HG02943 (cell line): Measurements from ENCODE around the gene LMO1.

Experiments
- ATAC-seq: cut with Tn5 transposase; IDR thresholded peaks from one replicate; pipeline ENCODE4 v1.9.1; 2021; ENCODE audit warnings: mild to moderate bottlenecking, low read depth, moderate library complexity; ENCODE audit not compliant: unreplicated experiment

The LMO1 gene

DNA sequence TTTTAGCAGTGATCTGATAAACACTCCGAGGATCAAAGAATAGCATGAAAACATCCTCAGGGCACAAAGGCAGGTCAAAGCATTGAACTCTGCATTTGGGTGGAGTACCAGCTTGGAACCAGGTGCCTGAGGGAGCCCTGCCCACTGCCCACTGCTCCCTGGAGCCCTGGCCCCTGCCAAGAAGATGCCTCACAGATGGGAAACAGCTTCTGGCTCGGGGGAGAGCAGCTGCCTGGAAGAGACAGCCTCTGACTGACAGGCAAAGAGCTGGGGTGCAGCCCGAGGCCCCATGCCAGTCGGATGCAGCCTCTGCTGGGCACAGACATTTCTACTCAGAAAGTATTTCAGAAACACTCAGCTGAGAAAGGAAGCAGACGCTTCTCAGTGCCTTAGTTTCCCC is 13.2 kb downstream of the LMO1 start:
- no peak for ATAC-seq

DNA sequence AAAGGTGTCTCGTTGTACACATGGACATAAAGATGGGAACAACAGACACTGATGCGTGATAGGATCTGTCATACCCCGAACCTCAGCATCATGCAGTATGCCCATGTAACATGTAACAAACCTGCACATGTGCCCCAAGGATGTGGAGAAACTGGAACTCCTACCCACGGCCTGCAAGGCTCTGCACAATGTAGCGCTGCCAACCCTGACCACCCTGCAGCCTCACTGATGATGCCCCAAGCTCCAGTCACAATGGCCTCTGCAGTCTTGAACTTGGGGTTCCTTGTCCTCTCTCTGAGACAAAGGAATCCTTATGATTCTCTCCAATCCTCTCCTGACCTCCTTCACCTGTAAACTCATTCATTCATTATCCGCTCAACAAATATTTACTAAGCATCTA is 14.2 kb downstream of the LMO1 start:
- no peak for ATAC-seq

DNA sequence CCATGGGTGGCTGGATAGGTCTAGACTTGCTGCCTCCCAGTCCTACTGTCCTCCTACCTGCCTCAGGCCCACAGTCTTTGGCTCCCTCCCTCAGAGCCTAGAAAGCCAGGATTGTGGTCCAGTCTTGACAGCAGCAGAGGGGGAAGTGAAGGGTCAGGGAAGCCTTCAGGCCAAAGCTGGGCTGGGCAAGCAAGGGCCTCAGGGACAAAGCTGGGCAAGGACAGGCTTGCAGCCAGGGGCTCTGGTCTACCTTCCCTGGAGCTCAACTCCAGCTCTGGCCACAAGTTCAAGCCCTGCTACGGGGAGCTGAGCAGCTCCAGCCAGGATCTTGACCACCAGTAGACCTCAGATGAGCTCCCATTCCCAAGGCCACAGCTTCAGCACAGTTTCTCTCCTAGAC is 14.9 kb downstream of the LMO1 start:
- ATAC-seq: no peak

DNA sequence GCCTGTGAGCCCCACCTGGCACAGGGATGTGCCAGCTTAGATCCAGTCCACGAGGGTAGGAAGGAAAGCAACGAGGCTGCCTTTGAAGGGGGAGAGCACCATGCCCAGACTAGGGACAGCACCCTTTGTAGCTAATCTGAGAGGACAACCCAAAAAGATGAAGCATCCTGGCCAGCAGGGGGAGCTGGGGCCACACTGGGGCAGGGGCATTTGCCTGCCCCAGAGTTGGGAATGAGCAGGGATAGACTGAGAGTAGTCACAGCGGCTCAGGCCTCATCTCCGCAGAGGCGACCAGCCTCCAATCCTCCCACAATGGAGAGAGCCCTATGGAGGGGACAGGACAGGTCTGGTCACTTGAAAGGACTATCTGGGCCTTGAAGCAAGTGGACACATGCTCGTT is 16.4 kb downstream of the LMO1 start:
- ATAC-seq: no peak

DNA sequence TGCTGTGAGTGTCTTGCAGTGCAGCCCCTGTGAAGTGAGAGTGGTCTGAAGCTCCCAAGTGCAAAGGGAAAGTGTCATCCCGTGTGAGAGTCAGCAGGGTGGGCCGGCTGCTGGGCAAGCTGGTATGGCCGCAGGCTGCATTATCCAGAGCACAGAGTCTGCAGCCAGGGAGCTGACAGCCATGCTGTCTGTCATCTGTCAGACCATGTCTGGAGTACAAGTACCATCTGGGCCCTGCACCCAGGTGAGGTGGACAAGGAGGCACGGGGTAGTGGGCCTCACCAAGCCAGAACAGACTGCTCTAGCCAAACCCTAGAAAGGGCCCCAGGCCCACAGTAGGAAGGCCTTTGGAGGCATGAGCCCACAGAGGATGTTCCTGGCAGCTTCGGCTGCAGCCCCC is 20.2 kb downstream of the LMO1 start:
- ATAC-seq: no peak

DNA sequence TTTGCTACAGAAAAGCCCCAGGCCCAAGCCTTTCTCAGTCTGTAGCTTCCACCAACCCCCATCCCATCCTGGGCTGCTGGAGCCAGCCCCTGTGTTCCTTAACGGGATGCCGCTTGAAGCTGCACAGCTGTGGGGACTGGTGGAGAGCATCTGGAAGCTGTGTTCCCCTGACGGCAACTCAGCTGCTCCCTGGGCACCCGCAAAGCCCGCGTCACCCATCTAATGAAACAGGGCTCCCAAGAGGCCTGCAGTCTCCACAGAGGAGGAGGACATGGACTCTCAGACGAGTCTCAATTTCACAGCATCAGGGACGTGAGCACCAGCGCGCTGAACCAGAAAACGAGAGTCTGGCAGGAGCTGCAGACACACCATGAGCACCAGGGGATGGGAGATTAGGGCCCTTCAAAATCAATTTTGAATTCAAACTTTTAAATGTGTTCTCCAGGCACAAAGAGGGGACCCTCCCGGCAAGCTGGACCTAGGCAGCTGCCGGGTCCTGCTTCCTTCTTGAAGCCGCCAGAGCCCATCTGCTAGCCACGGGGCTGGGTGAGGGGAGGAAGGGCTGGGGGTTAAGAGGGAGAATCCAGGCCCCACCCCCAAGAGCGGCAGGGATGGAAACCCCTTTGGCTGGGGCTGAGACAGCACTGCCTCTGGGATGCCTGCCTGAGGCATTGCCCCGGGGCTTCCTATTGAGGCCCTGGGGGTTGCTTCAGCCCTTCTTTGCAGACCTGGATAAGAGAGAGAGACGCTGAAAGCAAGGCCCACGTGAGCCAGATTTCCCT is 21.0 kb downstream of the LMO1 start:
- ATAC-seq: no peak

DNA sequence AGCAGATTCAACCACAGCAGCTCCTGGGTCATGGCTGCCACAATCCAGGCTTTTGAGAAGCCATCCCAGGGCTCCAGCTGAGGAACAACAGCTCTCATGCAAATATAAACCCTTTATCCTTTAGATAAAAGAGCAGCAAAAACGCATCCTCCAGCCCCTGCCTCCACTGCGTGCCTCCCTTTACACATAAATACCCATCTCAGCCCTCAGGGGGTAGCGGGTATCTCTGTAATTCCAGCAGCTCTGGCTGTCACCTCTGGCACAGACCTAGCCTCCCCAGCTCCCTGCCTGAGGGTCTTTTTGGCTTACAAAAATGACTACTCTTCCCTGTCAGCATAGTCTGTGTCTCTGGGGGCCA is 21.6 kb downstream of the LMO1 start:
- ATAC-seq: no peak

DNA sequence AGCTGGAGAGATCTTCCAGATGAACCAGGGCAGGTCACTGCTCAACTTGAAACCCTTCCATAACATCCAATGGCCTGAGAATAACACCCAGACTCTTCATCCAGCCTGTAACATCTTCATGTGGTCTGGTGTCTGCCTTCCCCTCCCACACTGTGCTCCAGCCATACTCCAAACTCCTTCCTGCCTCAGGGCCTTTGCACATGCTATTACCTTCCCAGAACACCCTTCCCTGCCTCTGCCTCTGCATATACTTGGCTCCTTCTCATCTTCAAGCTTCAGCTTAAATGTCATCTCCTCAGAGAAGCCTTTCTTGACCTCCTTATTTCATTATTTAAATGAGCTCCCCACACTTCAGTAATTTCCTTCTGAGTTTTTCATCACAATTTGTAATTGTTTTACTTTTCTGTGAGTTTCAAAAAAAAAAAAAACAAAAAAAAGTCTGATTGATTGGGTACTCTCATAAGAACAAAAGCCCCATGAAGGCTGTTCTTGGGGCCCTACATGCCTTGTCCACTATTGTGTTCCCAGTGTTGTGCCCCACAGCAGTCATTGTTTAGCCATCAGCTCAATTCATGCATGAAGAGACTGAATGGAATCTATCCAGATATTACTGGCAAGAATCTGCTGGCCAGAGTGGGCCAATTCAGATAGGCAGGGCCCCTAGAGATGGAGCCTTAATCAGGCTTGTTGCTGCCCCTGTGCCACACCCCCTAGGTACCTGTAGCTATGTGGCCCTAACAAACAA is 22.1 kb downstream of the LMO1 start:
- ATAC-seq: no peak

DNA sequence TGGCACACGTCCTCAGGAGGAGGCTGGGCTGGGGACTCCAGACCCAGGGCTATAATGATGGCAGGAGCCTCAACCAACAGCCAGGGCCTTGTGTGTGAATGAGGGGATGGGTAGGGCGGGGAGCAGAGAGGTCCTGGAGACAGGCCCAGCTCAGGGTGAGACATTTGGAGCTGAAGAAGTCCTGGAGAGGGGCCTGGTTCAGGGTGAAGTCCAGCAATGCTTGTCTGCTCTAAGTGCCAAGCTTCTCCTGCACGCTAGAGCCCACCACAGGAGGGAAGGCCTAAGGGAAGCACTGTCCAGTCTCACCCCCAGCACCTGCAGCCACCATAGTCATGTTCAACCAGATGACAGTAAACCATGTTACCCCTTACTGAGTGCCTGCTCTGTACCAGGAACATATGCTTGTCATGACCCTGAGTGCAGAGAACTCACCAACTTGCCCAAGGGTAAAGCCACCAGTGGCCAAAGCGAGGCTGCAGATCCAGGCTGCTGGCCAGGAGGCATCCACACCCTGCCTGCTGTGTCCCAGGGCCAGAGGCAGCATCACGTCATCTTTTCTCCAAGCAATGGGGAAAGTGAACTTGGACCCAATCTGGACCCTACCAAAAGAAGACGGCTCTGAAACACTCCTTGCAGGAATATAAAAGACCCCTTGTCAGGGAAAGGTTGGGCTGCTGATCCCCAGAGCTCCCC is 24.0 kb downstream of the LMO1 start:
- ATAC-seq: no peak

DNA sequence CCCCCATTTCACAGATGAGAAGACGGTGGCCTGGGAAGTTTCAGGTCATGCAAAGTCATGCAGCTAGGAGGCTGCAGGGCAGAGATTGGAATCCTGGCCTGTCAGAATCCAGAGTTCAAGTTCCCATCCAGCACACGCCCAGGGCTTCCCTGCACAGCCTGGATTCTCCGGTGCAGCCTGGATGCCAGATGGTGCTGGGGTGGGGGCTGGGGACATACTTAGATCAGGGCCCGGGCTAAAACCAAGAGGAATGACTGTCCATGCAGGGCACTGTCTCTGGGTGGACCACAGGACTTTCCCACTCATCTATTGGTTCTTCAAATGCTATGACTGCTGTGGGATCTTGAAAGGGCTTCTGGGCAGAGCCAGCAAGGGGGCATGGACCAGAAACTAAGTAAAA is 24.6 kb downstream of the LMO1 start:
- no peak for ATAC-seq

DNA sequence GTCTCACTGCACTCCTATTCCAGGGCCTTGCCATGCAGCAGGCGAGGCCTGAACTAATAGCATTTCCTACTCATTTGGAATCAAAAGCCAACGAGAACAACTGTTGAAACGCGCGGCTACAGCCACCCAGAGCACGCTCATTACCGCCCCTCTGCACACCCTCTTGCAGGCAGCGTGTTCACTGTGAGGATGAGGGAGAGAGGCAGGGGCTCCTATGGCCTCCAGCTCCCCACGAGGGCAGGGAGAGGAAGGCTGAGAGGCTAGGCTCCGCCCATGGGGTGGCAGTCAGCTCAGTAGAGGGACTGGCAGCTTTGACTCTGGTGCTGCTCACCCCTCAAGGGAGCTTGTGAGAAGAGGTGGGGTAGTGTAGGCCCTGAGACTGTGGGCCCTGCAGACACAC is 26.2 kb downstream of the LMO1 start:
- ATAC-seq: no peak

DNA sequence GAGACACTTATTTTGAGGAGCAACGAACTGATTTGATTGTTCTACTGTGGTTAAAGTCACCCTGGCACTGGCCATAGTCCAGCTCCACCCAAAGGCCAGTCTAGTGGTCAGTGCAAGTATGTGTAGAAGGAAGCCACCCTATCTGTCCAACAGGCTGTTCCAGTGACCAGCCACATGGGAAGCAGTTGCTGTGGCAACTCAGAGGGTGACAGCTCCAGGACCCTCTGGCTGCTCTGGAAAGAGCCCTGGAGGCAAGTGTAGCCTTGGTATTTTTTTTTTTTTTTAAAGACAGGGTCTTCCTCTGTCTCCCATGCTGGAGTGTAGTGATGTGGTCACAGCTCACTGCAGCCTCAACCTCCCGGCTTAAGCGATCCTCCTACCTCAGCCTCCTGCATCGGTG is 27.8 kb downstream of the LMO1 start:
- ATAC-seq: no peak

DNA sequence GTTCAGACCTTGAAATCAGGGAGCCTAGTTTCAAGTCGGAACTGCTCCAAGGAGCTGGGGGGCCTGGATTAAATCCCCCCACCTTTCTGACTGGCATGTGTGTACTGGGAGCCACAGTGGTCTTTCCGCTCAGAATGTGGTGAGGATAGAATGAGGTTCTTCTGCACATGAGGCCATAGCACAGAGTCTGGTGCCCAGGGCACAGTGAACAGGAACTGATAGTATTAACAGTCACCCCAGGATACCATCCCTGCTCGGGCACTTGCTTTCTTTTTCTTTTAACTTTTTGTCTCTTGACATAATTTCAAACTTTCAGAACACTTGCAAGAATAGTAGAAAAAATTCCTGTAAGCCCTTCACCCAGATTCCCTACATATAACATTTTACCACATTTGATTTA is 28.8 kb downstream of the LMO1 start:
- no peak for ATAC-seq

DNA sequence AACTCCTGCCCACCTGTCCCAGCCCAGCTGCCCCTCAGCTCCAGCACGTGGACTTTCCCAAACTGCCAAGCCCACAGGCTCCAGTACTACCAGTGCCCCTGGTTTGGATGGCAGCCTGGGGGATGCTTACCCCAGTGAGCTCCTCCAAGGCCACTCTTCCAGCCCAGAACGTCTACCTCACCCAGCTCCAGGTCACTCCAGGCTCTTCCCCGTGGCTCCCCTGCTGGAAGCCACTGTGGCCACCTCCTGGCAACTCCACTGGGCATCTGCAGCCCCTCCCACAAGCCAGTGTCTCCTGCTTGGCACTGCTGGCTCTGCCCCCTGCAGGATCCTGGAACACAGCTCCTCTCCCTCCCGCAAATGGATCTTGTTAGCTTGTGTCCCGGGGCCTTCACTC is 29.3 kb downstream of the LMO1 start:
- no peak for ATAC-seq

DNA sequence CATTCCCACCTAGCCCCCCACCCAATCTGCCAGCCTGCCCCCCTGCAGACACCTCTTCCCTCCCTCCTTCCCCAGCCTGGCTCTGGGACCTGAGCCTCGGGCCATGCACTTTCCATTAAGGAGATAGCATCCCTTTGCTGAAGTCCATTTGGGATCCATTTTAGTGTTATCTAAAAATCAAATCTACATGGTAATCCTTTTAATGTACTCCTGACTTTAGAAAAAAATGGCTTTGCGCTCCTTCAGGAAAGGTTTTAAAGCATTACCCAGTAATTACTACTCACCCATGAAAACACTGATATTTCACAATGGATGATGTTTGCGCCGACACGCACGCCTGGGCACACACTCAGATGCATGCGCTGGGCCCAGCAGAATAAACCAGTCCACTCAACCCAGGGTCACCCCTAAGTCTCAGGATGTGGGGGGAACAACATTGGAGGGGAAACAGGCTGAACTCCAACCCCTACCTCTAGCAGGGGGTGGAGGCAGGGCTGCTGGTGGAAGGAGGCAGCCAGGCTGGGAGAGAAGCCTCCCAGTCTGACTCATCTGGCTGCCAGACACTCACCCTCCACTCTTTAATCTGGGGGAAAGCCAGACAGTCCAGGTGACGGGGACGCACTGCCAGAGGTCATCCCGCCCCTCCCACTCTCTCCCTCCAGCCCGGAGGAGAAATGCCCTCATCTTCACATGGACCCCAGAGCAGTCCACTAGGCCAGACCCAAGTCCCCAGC is 29.8 kb downstream of the LMO1 start:
- ATAC-seq: no peak

DNA sequence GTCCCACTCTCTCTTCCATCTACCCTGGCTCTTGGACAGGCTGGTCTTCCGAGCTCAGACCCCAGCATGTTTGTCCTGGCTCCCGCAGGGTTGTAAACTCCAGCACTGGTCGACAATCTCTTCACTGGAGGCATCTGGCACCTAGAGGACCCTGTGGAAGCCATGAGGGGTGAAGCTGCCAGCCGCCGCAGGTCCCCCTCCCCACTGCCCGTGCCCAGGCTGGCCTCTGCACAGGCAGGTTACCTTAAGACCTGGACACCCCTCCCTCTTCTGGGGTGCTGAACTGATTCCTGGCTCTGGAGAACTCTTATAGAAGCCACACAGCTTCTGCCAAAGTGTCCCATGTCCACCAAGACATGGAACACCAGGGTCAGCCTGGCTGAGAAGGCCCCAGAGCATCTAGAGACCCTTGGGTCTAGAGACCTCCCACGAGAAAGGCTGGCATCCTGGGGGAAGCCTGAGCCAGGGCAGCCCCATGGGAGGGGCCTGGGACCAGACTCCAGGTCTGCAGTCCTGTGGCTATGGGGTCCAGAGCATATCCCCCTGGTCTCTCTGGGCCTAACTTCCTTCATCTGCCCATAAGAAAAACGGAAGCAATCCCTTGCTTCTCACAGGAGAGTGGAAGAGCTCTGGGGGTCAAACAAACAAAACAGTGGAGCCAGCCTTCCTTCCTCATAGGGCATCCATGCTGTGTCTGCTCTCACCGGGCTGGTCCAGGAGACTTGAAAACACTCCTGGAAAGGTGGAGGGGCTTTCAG is 30.6 kb downstream of the LMO1 start:
- no peak for ATAC-seq

DNA sequence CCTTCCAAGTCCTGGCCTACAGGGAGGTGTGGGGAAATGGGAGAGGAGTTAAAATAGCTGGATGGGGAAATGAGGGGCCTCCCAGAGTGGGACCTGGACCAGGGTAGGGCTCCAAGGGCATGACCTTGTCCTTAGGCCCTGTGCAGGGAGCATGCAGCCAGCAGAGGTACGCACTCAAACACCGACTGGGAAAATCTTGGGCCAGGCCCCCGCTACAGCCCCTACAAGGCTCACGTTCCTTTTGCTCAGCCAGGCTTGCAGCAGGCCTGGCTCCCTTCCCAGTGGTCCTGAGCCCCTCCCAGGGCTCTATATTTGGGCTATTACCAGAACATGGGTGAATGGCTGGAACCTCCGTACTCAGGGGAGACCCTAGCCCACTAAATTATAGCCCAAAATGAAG is 31.3 kb downstream of the LMO1 start:
- no peak for ATAC-seq

DNA sequence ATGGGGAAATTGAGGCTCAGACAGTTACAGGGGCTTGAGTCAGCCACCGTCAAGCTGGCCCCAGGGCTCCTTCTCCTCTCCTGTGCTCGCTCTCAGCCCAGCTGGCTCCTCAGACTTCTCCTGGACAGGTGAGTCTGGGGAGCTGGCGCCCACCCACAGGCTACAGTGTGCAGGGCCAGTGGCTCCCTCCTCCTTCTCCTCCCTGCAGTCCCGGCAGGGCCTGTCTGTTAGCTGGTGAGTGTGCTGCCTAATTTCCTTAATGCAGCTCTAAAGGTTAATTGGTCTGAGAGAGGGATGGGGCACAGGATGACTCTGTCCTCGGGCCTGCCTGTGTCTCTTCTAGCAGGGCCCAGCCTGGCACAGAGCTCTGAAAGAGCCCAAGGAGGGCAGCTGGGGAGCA is 31.7 kb downstream of the LMO1 start:
- no peak for ATAC-seq

DNA sequence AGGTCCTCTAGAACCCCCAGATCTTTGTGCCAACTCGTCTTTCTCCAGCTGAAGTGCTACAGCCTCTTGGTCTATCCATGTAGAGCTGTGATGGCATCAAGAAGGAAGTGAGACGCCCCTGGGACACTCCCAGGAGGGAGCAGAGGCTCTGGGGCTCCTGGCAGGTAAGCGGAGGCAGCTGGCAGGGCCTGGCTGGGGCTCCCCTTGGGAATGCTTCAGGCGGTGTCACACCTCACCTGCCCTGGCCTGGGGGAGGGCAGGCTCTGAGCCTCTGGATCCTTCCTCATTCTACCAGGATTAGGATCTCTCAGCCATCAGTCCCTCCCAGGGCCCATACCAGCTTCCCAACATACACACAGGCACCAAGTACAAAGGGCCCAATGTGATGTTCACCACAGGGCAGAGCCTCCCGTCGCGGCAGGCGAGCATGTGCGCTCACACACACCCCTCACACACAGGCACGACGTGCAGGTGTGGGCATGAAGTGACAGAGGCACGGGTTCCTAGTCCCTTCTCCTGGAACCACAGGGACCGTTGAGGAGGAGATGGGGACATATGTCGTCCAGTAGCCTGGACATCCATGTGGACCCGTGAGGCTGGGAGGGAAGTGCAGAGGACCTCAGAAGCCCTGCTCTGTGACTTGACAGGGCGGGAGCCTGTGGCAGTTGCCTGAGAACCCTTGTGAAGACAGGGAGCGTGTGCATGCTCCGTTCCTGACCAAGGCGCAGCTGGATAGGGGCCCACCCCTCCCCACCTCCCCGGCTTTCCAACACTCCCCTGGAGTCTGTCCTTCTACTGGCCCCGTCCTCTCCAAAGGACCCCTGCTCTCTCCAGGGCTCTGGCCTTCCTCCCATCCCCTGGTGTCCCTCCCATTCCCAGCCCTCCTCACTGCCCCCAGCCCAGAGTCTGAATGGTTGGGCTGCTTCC is 32.5 kb downstream of the LMO1 start:
- ATAC-seq: no peak
